Mononuclear cell (primary cell): Measurements from ENCODE around the gene ZNF530. TPM values are rescaled to one million over a fixed set of nuclear protein-coding genes. Genes with fewer than 3 reads are reported as not detected.

Experiments used
- H3K27me3 ChIP-seq: 2 replicates; pipeline ENCODE4 v1.6.0; 2011; ENCODE audit warnings: low read length, control low read depth; ENCODE audit not compliant: insufficient read depth
- H3K4me1 ChIP-seq: 2 replicates; pipeline ENCODE4 v1.5.1; 2011; ENCODE audit warnings: mild to moderate bottlenecking, low read length, control low read depth; ENCODE audit not compliant: insufficient read depth
- H3K4me3 ChIP-seq: 2 replicates; pipeline ENCODE4 v1.5.1; 2011; ENCODE audit warnings: mild to moderate bottlenecking, low read length, moderate library complexity
- H3K9me3 ChIP-seq: 2 replicates; pipeline ENCODE4 v1.5.1; 2011; ENCODE audit warnings: low read depth, mild to moderate bottlenecking, control low read depth, low read length
- total RNA-seq: library from RNA; depleted of rRNA; stranded (reverse); fragments of >200 nt; gene quantifications from one replicate; pipeline ENCODE4 v1.2.3, GENCODE V29; 2012

Gene ZNF530
- 2.1 TPM for total RNA-seq

DNA sequence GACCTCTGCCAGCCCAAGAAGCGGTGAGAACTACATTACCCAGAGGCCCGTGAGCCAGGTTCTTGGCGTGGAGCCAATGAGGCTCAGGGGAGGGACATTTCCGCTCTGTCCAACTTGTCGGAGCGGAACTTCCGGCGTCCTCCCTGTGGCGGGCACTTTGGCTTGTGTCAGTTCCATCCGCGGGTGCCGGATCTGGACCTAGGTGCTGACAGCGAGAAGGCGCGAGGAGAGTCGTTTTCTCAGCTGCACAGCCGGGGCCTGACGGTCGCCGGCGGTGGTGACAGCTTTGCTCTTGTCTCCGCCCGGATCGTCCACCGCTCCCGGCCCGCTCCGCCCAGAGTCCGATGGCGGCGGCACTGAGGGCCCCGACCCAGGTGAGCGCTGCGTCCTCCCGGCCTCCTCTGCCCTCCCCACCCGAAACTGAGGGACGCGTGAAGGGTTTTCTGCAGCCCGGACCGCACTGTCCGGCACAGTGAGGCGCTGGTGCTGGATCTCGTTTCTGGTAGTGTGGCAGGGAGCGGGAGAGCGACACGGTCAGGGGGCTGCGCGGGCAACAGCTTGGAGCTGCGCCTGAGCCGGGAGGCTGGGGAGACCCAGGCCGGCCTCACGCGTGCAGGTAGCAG lies at the start of gene ZNF530:
ZNF530 (plus strand) TSS at position 125 of the 623 bp plus-strand sequence. CDS start 4,461 bp downstream, outside the sequence.
- Histone ChIP-seq H3K9me3 (peaks cover 19% of the 10 kb centered on the region), H3K4me1 (peaks cover 9% of the 10 kb centered on the region), H3K27me3 (no peaks in the 10 kb centered on the region), H3K4me3 (peak within 1 kb of the TSS; percentile 56)

DNA sequence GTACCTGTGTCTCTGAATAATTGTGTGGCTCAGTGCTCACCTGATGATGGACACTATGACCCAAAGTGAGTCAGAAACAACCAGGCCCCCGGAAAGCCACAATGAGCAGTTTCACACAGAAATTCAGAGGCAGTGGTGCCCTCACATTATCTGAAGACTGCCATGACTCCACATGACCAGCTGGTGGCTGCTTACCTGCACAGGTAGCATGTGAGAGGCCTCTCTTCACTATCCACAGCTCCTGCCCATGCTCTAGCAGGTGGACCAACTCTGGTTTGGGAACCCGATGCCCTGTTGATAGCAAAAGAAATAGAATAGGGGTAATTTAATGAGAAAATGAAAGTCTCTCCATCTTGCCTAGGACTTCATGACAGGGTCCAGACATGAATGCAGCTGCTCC lies 47.3 kb upstream of the ZNF530 start:
- peaks cover 48% of the 10 kb centered on the region for H3K9me3 ChIP-seq
- no peak overlapping the region for H3K4me3 ChIP-seq

DNA sequence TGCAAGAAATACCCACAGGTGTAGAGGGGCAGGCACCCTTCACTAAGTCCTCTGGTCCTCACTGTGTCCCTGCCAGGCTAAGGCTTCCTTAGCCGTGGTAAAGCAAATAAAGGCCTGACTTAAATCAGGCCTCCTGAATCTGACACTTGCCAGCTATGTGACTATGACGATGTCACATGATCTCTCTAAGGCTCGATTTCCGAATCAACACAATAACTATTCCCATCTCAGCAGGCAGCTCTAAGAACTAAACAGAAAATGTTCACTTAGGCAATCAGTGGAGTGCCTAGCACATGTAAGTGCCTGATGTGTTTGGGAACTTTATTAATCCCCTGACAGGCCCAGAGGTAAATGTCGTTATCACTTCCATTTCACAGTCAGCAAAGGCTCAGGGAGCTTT lies 42.0 kb upstream of the ZNF530 start:
- peaks cover 7% of the 10 kb centered on the region for H3K9me3 ChIP-seq

More for the DNA sequence above, 47.3 kb upstream of the ZNF530 start:
- H3K27me3 ChIP-seq = no peaks in the 10 kb centered on the region
- H3K4me1 ChIP-seq = no peaks in the 10 kb centered on the region

DNA sequence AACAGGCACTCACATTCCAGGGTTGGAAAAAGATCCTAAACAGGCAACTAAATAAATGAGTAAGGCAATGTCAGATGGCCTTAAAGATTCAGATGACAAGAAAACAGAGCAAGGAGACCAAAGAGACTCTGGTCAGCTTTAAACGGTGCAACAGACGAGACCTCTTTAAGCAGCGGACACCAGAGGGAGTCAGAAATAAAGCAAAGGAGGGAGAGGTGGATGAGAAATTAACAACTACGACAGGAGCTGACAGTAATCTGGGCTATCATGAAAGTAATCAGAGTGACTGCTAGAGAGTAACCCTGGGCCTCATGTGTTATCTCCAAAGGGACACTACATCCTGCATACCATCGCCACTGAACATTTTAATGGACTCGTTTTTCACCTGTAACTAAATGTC lies 41.2 kb upstream of the ZNF530 start:
- Histone ChIP-seq H3K9me3 (peaks cover 9% of the 10 kb centered on the region), H3K4me1 (peaks cover 19% of the 10 kb centered on the region), H3K27me3 (peaks cover 2% of the 10 kb centered on the region), H3K4me3 (no peak overlapping the region)

More for the DNA sequence above, 42.0 kb upstream of the ZNF530 start:
- no peak overlapping the region for H3K4me3 ChIP-seq
- peaks cover 19% of the 10 kb centered on the region for H3K4me1 ChIP-seq
- H3K27me3 ChIP-seq = peaks cover 2% of the 10 kb centered on the region

- peaks cover 14% of the 10 kb centered on the region for H3K9me3 ChIP-seq
- H3K4me3 ChIP-seq = peak overlapping the region; percentile 75
- peaks cover 2% of the 10 kb centered on the region for H3K27me3 ChIP-seq
- peaks cover 19% of the 10 kb centered on the region for H3K4me1 ChIP-seq
Observed at GRCh38 chr19:57559008-57559403, 40.7 kb upstream of the ZNF530 start.

DNA sequence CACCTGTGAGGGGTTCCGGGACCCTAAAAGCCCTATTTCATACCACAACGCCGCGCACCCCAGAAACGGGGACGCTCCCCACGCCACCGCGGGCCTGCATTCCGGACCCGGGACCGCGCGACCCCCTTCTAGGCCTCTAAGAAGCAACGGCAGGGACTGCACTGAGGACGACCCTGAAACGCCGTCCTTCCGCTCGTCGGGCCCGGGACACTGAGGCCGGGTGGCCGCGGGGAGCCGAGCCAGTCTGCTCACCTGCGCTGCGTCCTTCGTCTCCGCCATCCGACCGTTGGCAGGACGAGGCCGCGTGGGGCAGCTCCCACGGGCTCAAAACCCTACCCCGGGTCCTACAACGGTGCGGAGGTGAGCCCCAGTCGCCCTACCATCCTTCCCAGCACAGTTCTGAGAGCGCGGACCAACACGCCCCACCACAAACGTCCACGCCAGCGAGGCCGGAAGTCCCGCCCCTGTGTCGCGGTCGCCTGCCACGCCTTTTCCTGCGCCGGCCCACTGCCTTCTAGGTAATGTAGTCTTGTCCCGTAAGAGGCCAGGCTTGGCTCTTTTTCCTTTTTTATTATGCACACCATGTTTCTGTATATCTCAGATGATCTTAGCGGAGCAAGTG lies 40.2 kb upstream of the ZNF530 start, which contains the start of gene ZNF550:
ZNF550 (minus strand) TSS at position 460 of the 622 bp plus-strand sequence; CDS start at position 279, 181 bp downstream.
- Histone ChIP-seq H3K4me3 (peak within 1 kb of the TSS; percentile 75), H3K27me3 (peaks cover 2% of the 10 kb centered on the region), H3K9me3 (peaks cover 12% of the 10 kb centered on the region), H3K4me1 (peaks cover 19% of the 10 kb centered on the region)

- Histone ChIP-seq H3K4me3 (peak overlapping the region; percentile 75), H3K9me3 (peaks cover 12% of the 10 kb centered on the region), H3K4me1 (peaks cover 19% of the 10 kb centered on the region)
Observed at GRCh38 chr19:57560049-57560491, 39.6 kb upstream of the ZNF530 start.

GRCh38 chr19:57563547-57563946 lies 36.1 kb upstream of the ZNF530 start:
- Histone ChIP-seq H3K9me3 (peaks cover 45% of the 10 kb centered on the region), H3K4me3 (no peak overlapping the region), H3K27me3 (peaks cover 2% of the 10 kb centered on the region), H3K4me1 (peaks cover 13% of the 10 kb centered on the region)

More at GRCh38 chr19:57560049-57560491, 39.6 kb upstream of the ZNF530 start:
- H3K27me3 ChIP-seq = peaks cover 2% of the 10 kb centered on the region

DNA sequence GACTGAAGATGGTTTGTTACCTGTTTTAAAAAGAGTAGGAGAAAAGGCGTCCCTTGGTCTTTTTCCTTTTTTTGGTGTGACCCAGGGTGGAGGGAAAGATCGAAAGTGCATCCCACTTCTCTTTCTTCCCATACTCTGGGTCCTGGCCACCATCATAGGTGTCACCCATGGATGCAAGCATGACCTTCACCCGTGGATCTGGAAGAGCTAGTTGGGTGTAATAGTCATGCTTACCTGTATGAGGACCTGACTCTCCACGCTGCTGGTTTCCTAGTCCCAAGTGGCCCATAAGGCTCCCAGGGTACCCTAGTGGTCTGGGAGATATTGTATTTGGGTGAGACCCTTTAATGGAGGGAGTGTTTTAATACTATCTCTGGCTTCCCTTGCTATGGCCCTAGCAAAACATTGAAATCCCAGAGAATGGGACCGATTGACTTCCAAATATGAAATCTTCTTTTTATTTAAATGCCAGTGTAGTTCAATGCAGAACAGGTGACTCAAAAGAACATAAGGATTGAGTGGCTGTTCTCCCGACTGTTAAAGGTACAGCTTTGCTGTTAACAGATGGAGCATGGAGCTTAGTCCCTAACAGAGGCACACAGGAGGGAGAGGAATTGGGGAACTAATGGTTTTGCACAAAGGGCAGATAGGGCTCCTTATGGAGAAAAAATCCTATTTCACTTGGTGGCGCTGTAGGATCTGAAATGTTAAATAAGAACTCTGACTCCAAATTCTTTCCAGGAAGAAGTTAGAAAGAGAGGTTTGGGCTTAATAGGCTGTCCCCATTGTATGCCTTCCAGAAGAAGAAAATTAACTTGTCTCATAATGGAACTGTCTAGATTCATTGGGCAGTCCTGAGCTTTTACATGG lies 33.1 kb upstream of the ZNF530 start:
- Histone ChIP-seq H3K27me3 (peaks cover 2% of the 10 kb centered on the region), H3K4me1 (no peaks in the 10 kb centered on the region), H3K4me3 (no peak overlapping the region), H3K9me3 (peaks cover 68% of the 10 kb centered on the region)

GRCh38 chr19:57570707-57571106 lies 29.0 kb upstream of the ZNF530 start:
- H3K9me3 ChIP-seq = peaks cover 90% of the 10 kb centered on the region
- no peaks in the 10 kb centered on the region for H3K27me3 ChIP-seq
- H3K4me3 ChIP-seq = no peak overlapping the region
- no peaks in the 10 kb centered on the region for H3K4me1 ChIP-seq

- Histone ChIP-seq H3K4me1 (no peaks in the 10 kb centered on the region), H3K9me3 (peaks cover 72% of the 10 kb centered on the region), H3K27me3 (no peaks in the 10 kb centered on the region), H3K4me3 (no peak overlapping the region)
Observed at GRCh38 chr19:57572415-57572947, 27.2 kb upstream of the ZNF530 start.

DNA sequence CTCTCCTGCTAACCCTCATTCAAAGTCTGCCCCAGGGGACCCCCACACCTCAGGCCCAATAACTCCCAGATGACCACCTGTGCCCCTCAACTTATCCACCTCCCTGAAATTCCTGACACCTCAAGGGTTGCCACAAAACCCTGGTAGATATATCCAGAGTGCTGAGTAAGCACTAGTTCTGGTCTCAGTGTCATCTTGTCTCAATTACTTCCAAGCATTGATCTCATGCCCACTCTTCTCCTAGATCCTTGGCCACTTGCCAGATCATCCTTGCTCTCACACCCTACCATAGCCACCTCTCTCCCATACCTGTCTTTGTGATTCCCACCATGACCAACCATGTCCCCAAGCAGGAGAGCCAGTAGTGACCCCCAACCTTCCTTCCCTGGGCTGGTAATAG lies 23.0 kb upstream of the ZNF530 start:
- H3K4me3 ChIP-seq = no peak overlapping the region
- peaks cover 41% of the 10 kb centered on the region for H3K9me3 ChIP-seq
- no peaks in the 10 kb centered on the region for H3K27me3 ChIP-seq
- H3K4me1 ChIP-seq = peaks cover 16% of the 10 kb centered on the region

GRCh38 chr19:57578487-57579205 lies 21.0 kb upstream of the ZNF530 start, which contains the start of gene ZNF416:
Gene ZNF416 (minus strand): TSS chr19:57578911. CDS start chr19:57578704, 207 bp downstream.
- H3K27me3 ChIP-seq = no peaks in the 10 kb centered on the region
- peak within 1 kb of the TSS; percentile 71 for H3K4me3 ChIP-seq
- peaks cover 21% of the 10 kb centered on the region for H3K9me3 ChIP-seq
- H3K4me1 ChIP-seq = peaks cover 23% of the 10 kb centered on the region

GRCh38 chr19:57583104-57583520 lies 16.6 kb upstream of the ZNF530 start:
- Histone ChIP-seq H3K4me1 (peaks cover 26% of the 10 kb centered on the region), H3K9me3 (peaks cover 15% of the 10 kb centered on the region), H3K27me3 (no peaks in the 10 kb centered on the region), H3K4me3 (no peak overlapping the region)
